SW480 (cell line): ENCODE results near the gene NDUFB6.
"Not testable (repeated sequence)": the region's sequence is repeated elsewhere in the genome, so short reads cannot be mapped to it uniquely, and the experiment has no call there.

Source experiments
- DNase-seq: peaks from one replicate; pipeline ENCODE4 v3.0.0-alpha.2; 2016; ENCODE audit warnings: low spot score

NDUFB6 gene

GRCh38 chr9:32524558-32524891, 48.4 kb downstream of the NDUFB6 start:
- not testable (repeated sequence) for DNase-seq

- no peak for DNase-seq
Observed at GRCh38 chr9:32523910-32524309, 49.0 kb downstream of the NDUFB6 start.

GRCh38 chr9:32518276-32518675, 54.7 kb downstream of the NDUFB6 start:
- no peak for DNase-seq

GRCh38 chr9:32516241-32516640, 56.7 kb downstream of the NDUFB6 start:
- DNase-seq = no peak

- DNase-seq = no peak
Observed at GRCh38 chr9:32508728-32509127, 64.2 kb downstream of the NDUFB6 start.

- no peak for DNase-seq
Observed at GRCh38 chr9:32503008-32503407, 70.0 kb downstream of the NDUFB6 start.
